Stimulated activated naive B cell treated with anti-CD40 and anti-IgM and Interleukin-4, amounts not matched to agents 10 μg/mL and 1 μg/mL and 100 μg/mL, for 72 hours (primary cell): ENCODE data around the gene SUCLG1.
"Not testable (repeated sequence)": the region's sequence is repeated elsewhere in the genome, so short reads cannot be mapped to it uniquely, and the experiment has no call there.

ENCODE experiments used
- ATAC-seq, 2 donors: fragments of 150-1000 bp; cut with Tn5 transposase; replicated peaks; 2 replicates each; pipeline ENCODE4 v1.10.0; 2021; ENCODE audit warnings: moderate library complexity in 1 of 2
- DNase-seq: peaks from one replicate; pipeline ENCODE4 v3.0.0; 2021
- H3K27ac Mint-ChIP-seq: one replicate; pipeline ENCODE4 v1.8.0; 2022; ENCODE audit warnings: mild to moderate bottlenecking, mixed read lengths
- H3K27me3 Mint-ChIP-seq, 2 donors: one replicate each; pipeline ENCODE4 v1.8.0; 2022; ENCODE audit warnings: mixed read lengths in 2 of 2
- H3K36me3 Mint-ChIP-seq, 2 donors: one replicate each; pipeline ENCODE4 v1.8.0; 2022; ENCODE audit warnings: mixed read lengths in 2 of 2, mild to moderate bottlenecking in 1 of 2
- H3K4me1 Mint-ChIP-seq, 2 donors: one replicate each; pipeline ENCODE4 v1.8.0; 2022; ENCODE audit warnings: mixed read lengths in 2 of 2, mild to moderate bottlenecking in 1 of 2
- H3K4me3 Mint-ChIP-seq, 2 donors: one replicate each; pipeline ENCODE4 v1.8.0; 2022; ENCODE audit warnings: mild to moderate bottlenecking in 2 of 2, mixed read lengths in 2 of 2, moderate library complexity in 1 of 2
- H3K9me3 Mint-ChIP-seq, 2 donors: one replicate each; pipeline ENCODE4 v1.8.0; 2022; ENCODE audit warnings: mixed read lengths in 2 of 2, mild to moderate bottlenecking in 1 of 2

Gene SUCLG1

GRCh38 chr2:84421791-84422190, 37.3 kb downstream of the SUCLG1 start:
- DNase-seq = no peak
- no peak for ATAC-seq
- H3K36me3 Mint-ChIP-seq = peaks cover 20 to 39% of the 10 kb centered on the region in 2 donors
- no peak overlapping the region for H3K4me3 Mint-ChIP-seq
- peaks cover 0 to 1% of the 10 kb centered on the region in 2 donors for H3K4me1 Mint-ChIP-seq
- no peaks in the 10 kb centered on the region for H3K9me3 Mint-ChIP-seq
- no peaks in the 10 kb centered on the region for H3K27me3 Mint-ChIP-seq
- no peak overlapping the region for H3K27ac Mint-ChIP-seq

GRCh38 chr2:84421197-84421596, 37.9 kb downstream of the SUCLG1 start:
- H3K27ac Mint-ChIP-seq = no peak overlapping the region
- H3K9me3 Mint-ChIP-seq = no peaks in the 10 kb centered on the region
- no peak overlapping the region for H3K4me3 Mint-ChIP-seq
- DNase-seq = no peak
- no peaks in the 10 kb centered on the region for H3K27me3 Mint-ChIP-seq
- H3K36me3 Mint-ChIP-seq = peaks cover 20 to 39% of the 10 kb centered on the region in 2 donors
- no peak for ATAC-seq
- peaks cover 0 to 1% of the 10 kb centered on the region in 2 donors for H3K4me1 Mint-ChIP-seq

GRCh38 chr2:84417453-84418145, 41.5 kb downstream of the SUCLG1 start:
- Mint-ChIP-seq H3K4me3 (no peak overlapping the region), H3K4me1 (no peaks in the 10 kb centered on the region), H3K27me3 (no peaks in the 10 kb centered on the region), H3K9me3 (no peaks in the 10 kb centered on the region), H3K27ac (no peak overlapping the region), H3K36me3 (peaks cover 0 to 16% of the 10 kb centered on the region in 2 donors)
- DNase-seq (no peak), ATAC-seq (no peak)

GRCh38 chr2:84409531-84409930, 49.5 kb downstream of the SUCLG1 start:
- Mint-ChIP-seq H3K4me1 (no peaks in the 10 kb centered on the region), H3K9me3 (no peaks in the 10 kb centered on the region), H3K4me3 (no peak overlapping the region), H3K36me3 (no peaks in the 10 kb centered on the region), H3K27ac (no peak overlapping the region), H3K27me3 (peaks cover 5% of the 10 kb centered on the region in 2 donors)
- no peak for ATAC-seq
- no peak for DNase-seq

DNA sequence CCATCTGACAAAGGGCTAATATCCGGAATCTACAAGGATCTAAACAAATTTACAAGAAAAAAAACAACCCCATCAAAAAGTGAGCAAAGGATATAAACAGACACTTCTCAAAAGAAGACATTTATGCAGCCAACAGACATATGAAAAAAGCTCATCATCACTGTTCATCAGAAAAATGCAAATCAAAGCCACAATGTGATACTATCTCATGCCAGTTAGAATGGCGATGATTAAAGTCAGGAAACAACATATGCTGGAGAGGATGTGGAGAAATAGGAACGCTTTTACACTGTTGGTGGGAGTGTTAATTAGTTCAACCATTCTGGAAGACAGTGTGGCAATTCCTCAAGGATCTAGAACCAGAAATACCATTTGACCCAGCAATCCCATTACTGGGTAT, 57.0 kb downstream of the SUCLG1 start:
- not testable (repeated sequence) for ATAC-seq, H3K27ac Mint-ChIP-seq, H3K27me3 Mint-ChIP-seq, H3K4me3 Mint-ChIP-seq, DNase-seq, H3K9me3 Mint-ChIP-seq, H3K4me1 Mint-ChIP-seq, H3K36me3 Mint-ChIP-seq

- H3K27ac Mint-ChIP-seq, H3K4me3 Mint-ChIP-seq, DNase-seq, H3K27me3 Mint-ChIP-seq, H3K4me1 Mint-ChIP-seq, H3K9me3 Mint-ChIP-seq, H3K36me3 Mint-ChIP-seq, ATAC-seq: not testable (repeated sequence)
These were observed 59.2 kb downstream of the SUCLG1 start for GRCh38 chr2:84399839-84400238.

DNA sequence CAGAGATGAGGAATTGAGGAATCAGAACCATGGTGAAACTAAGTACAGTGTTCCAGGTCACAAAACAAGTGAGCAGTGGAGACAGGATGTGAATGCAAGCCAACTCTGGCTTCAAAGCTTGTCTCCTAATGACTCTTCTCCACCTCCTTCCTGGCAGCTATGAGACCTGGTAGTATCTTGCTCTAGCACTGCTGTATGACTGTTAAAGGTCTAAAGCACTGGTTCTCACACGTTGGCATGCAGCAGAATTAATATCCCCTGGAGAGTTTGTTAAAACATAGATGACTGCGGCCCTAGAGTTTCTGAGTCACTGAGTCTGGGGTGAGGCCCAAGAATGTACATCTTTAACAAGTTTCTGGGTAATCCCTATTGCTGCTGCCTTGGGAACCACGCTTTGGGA, 63.3 kb downstream of the SUCLG1 start:
- peaks cover 5 to 8% of the 10 kb centered on the region in 2 donors for H3K9me3 Mint-ChIP-seq
- no peak for ATAC-seq
- peaks cover 15 to 22% of the 10 kb centered on the region in 2 donors for H3K27me3 Mint-ChIP-seq
- no peaks in the 10 kb centered on the region for H3K4me1 Mint-ChIP-seq
- H3K4me3 Mint-ChIP-seq = no peak overlapping the region
- DNase-seq = no peak
- H3K36me3 Mint-ChIP-seq = no peaks in the 10 kb centered on the region
- H3K27ac Mint-ChIP-seq = no peak overlapping the region

GRCh38 chr2:84394628-84395027, 64.5 kb downstream of the SUCLG1 start:
- Mint-ChIP-seq H3K27ac (no peak overlapping the region), H3K9me3 (peaks cover 5 to 8% of the 10 kb centered on the region in 2 donors), H3K4me3 (no peak overlapping the region), H3K27me3 (peaks cover 10 to 23% of the 10 kb centered on the region in 2 donors), H3K36me3 (no peaks in the 10 kb centered on the region), H3K4me1 (no peaks in the 10 kb centered on the region)
- ATAC-seq = no peak
- no peak for DNase-seq

DNA sequence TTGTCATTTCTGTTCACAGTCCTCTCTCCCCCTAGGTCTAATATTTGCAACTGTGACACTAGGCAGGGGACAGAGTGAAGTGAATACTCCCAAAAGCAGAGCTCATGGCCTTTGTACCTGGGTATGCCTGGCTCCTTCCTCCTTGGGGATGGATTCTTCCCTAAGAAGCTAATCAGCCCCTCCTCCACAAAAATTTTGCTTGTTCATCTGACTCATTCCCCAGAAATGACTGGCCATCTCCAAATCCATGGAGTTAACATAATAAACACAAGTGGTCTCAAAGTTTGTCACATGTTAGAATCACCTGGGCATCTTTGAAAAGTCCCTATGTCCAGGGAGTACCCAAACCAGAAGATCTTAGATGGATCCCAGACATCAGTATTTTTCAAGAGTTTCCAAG, 65.3 kb downstream of the SUCLG1 start:
- ATAC-seq (no peak), DNase-seq (no peak)
- H3K4me1 Mint-ChIP-seq = no peaks in the 10 kb centered on the region
- peaks cover 10 to 23% of the 10 kb centered on the region in 2 donors for H3K27me3 Mint-ChIP-seq
- no peaks in the 10 kb centered on the region for H3K36me3 Mint-ChIP-seq
- H3K4me3 Mint-ChIP-seq = no peak overlapping the region
- no peak overlapping the region for H3K27ac Mint-ChIP-seq
- peaks cover 5 to 8% of the 10 kb centered on the region in 2 donors for H3K9me3 Mint-ChIP-seq

DNA sequence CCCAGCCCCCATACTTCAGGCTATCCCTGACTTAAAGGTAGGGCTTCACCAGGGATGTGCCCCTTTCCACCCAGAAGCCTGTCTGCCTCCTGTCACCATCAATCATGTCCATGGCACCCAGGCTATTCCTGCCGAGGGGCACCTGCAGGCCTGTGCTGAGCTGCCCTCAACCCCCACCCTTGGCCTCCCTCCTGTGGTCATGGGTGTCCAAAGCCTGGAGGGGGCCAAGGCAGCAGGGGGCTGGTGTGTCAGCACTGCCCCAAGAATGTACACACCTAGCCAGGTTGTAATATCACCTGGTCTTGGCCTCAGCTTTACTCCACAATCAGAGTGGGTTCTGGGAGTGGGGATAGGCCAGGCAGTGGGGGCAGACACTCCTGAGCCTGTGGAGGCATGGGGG, 69.3 kb downstream of the SUCLG1 start:
- no peaks in the 10 kb centered on the region for H3K4me1 Mint-ChIP-seq
- H3K27ac Mint-ChIP-seq = no peak overlapping the region

GRCh38 chr2:84388921-84389490, 70.1 kb downstream of the SUCLG1 start:
- Mint-ChIP-seq H3K27me3 (peaks cover 26 to 46% of the 10 kb centered on the region in 2 donors), H3K9me3 (peaks cover 5 to 10% of the 10 kb centered on the region in 2 donors), H3K36me3 (no peaks in the 10 kb centered on the region), H3K27ac (no peak overlapping the region), H3K4me1 (no peaks in the 10 kb centered on the region), H3K4me3 (no peak overlapping the region)
- DNase-seq (no peak), ATAC-seq (no peak)

More for the DNA sequence above, 69.3 kb downstream of the SUCLG1 start:
- peaks cover 5 to 10% of the 10 kb centered on the region in 2 donors for H3K9me3 Mint-ChIP-seq
- DNase-seq (no peak), ATAC-seq (no peak)
- no peak overlapping the region for H3K4me3 Mint-ChIP-seq
- H3K36me3 Mint-ChIP-seq = no peaks in the 10 kb centered on the region
- peaks cover 26 to 40% of the 10 kb centered on the region in 2 donors for H3K27me3 Mint-ChIP-seq

DNA sequence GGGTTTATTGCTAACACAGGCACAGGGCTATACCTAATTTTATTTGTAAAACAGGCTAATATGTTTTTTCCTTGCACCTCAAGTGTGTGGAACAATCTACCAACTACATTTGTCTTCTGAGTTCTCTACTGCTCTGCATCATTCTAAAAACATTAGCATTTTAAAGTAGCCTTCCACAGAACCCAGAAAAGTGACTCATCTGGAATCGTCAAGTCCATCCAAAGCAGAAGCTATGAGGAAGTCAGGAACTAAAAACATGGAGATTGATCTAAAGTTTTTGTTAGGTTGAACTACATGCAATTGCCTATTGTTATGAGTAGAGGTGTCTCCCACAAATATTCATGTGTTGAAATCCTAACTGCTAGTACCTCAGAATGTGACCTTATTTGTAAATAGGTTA, 70.9 kb downstream of the SUCLG1 start:
- ATAC-seq (no peak), DNase-seq (no peak)
- Mint-ChIP-seq H3K36me3 (no peaks in the 10 kb centered on the region), H3K27me3 (peaks cover 30 to 46% of the 10 kb centered on the region in 2 donors), H3K9me3 (peaks cover 5 to 12% of the 10 kb centered on the region in 2 donors), H3K27ac (no peak overlapping the region), H3K4me1 (no peaks in the 10 kb centered on the region), H3K4me3 (no peak overlapping the region)

DNA sequence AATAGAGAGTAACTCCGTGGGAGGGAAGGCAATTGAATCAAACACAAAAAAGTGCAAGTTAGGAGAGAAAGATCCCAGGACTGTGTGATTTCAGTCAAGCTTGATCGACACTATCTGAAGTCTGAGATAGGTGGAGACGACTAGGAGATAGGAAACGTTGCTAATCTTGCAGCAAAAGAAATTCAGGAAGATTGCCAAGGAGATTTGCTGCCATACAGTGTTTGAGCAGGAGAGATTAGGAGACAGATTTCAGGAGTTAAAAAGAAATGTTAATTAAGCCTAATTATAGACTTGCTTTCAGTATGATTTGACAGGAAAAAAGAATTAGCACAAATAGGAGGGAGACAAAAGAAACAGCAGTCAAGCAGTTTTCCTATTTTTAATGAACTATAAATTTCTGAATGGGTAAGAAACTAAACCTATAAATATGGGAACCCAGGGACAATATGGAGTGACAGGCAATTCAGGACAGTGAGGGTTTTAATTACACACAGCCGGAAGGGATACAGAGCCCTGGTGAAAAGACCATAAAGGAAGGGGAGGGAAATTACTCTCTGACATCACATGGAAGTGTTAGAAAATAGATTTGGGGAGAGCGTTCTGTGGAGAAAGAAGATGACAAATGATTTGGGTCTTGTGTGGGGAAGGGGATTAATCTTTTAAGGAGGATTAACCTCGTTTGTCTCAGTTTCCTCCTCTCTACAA, 72.6 kb downstream of the SUCLG1 start:
- Mint-ChIP-seq H3K9me3 (peaks cover 0 to 8% of the 10 kb centered on the region in 2 donors), H3K36me3 (no peaks in the 10 kb centered on the region), H3K4me1 (no peaks in the 10 kb centered on the region), H3K4me3 (no peak overlapping the region), H3K27ac (no peak overlapping the region), H3K27me3 (peaks cover 26 to 40% of the 10 kb centered on the region in 2 donors)
- DNase-seq (no peak), ATAC-seq (no peak)

- peaks cover 20 to 35% of the 10 kb centered on the region in 2 donors for H3K27me3 Mint-ChIP-seq
- no peaks in the 10 kb centered on the region for H3K36me3 Mint-ChIP-seq
- H3K9me3 Mint-ChIP-seq = peaks cover 0 to 4% of the 10 kb centered on the region in 2 donors
- H3K4me1 Mint-ChIP-seq = no peaks in the 10 kb centered on the region
- H3K4me3 Mint-ChIP-seq = no peak overlapping the region
- DNase-seq (no peak), ATAC-seq (no peak)
- H3K27ac Mint-ChIP-seq = no peak overlapping the region
These were observed 75.8 kb downstream of the SUCLG1 start for GRCh38 chr2:84383271-84383670.

DNA sequence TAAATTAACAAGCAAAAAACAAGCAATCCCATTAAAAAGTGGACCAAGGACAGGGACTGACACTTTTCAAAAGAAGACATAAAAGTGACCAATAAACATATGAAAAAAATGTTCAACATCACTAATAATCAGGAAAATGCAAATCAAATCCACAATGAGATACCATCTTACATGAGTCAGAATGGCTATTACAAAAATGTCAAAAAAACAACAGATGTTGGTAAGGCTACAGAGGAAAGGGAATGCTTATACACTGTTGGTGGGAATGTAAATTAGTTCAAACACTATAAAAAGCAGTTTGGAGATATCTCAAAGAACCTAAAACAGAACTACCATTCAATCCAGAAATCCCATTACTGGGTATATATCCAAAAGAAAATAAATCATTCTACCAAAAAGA, 78.2 kb downstream of the SUCLG1 start:
- ATAC-seq (no peak), DNase-seq (no peak)
- no peak overlapping the region for H3K27ac Mint-ChIP-seq
- peaks cover 8 to 26% of the 10 kb centered on the region in 2 donors for H3K27me3 Mint-ChIP-seq
- no peak overlapping the region for H3K4me3 Mint-ChIP-seq
- no peaks in the 10 kb centered on the region for H3K4me1 Mint-ChIP-seq
- H3K36me3 Mint-ChIP-seq = no peaks in the 10 kb centered on the region
- peaks cover 0 to 6% of the 10 kb centered on the region in 2 donors for H3K9me3 Mint-ChIP-seq
